Aorta (tissue), 5 donors: ENCODE results near the gene GRIK4. TPM values are rescaled to one million over a fixed set of nuclear protein-coding genes. Genes with fewer than 3 reads are reported as not detected.
"Not testable (repeated sequence)": the region's sequence is repeated elsewhere in the genome, so short reads cannot be mapped to it uniquely, and the experiment has no call there.

Experiments
- ATAC-seq: fragments of 200-7000 bp; cut with Tn5 transposase; one replicate; pipeline ENCODE4 v1.9.1; 2022; ENCODE audit warnings: moderate library complexity; ENCODE audit not compliant: low FRiP score
- DNase-seq, 2 donors: peaks; one replicate each; pipeline ENCODE4 v3.0.0-alpha.2; 2020
- H3K27ac ChIP-seq, 2 donors: one replicate each; pipeline ENCODE4 v1.5.1; 2013; ENCODE audit warnings: low read length in 2 of 2, mild to moderate bottlenecking in 2 of 2, moderate library complexity in 2 of 2, control low read depth in 1 of 2, inconsistent platforms in 1 of 2, low read depth in 1 of 2
- H3K27me3 ChIP-seq, 2 donors: one replicate each; pipeline ENCODE4 v1.6.1; 2013; ENCODE audit warnings: control low read depth in 1 of 2, low read length in 1 of 2, mild to moderate bottlenecking in 1 of 2, moderate library complexity in 1 of 2; ENCODE audit not compliant: insufficient read depth in 2 of 2, control insufficient read depth in 1 of 2
- H3K36me3 ChIP-seq, 2 donors: one replicate each; pipeline ENCODE4 v1.6.1; 2013; ENCODE audit warnings: control low read depth in 1 of 2, low read length in 1 of 2, mild to moderate bottlenecking in 1 of 2; ENCODE audit not compliant: insufficient read depth in 2 of 2, control insufficient read depth in 1 of 2
- H3K4me1 ChIP-seq, 2 donors: one replicate each; pipeline ENCODE4 v1.6.1; 2013; ENCODE audit warnings: low read length in 2 of 2, control low read depth in 1 of 2, mild to moderate bottlenecking in 1 of 2, moderate library complexity in 1 of 2; ENCODE audit not compliant: insufficient read depth in 2 of 2, control insufficient read depth in 1 of 2
- H3K4me3 ChIP-seq, 2 donors: one replicate each; pipeline ENCODE4 v1.5.1; 2013; ENCODE audit warnings: low read length in 2 of 2, control low read depth in 1 of 2, mild to moderate bottlenecking in 1 of 2
- H3K9me3 ChIP-seq: one replicate; pipeline ENCODE4 v1.6.1; 2013; ENCODE audit warnings: mild to moderate bottlenecking, low read length; ENCODE audit not compliant: control insufficient read depth
- WGBS, 2 donors: extraction: QIAGEN DNeasy Blood & Tissue Kit; methylation state at CpG; one replicate each; pipeline ENCODE4 v1.1.7; 2013; 5-methylcytosine and 5-hydroxymethylcytosine counted together
- intact Hi-C, 2 donors: fragments of 100-400 bp; cut with DNase I; formaldehyde crosslinking; loops; one replicate each; pipeline versions ENCODE4 v1.14.2 to v1.15.0; 2022
- polyA plus RNA-seq, 2 donors: library from polyadenylated mRNA; stranded (reverse); fragments of 200-250 nt; gene quantifications; one replicate each; pipeline ENCODE4 v1.2.3, GENCODE V29; 2013
- total RNA-seq, 2 donors: library from RNA; stranded (reverse); fragmentation: NEBNext Ultra II Directional; extraction: Animal tissue kit (Norgen Biotek cat#: 25700); gene quantifications; one replicate each; pipeline ENCODE4 v1.2.1, GENCODE V29; 2021
- donor health status: healthy with polysubstance abuse.
- donor health status: Bipolar disorder and iron deficiency.
- donor health status: DM: no; HTN: no; CAD: no.
- donor health status: DM: no; HTN: no; CAD: no.
- donor health status: DM: yes; HTN: yes; CAD: no.

The GRIK4 gene
- total and polyA plus RNA-seq, 4 donors, result not detected

- H3K9me3 ChIP-seq, result peaks cover 2% of the 10 kb centered on the region
- intact Hi-C loops, result no loop called here
Measured at GRCh38 chr11:120615391-120615790, 103.8 kb downstream of the GRIK4 start.

GRCh38 chr11:120618399-120618798 is 106.9 kb downstream of the GRIK4 start:
- Histone ChIP-seq H3K4me3 (no peak overlapping the region), H3K36me3 (no peaks in the 10 kb centered on the region), H3K27ac (no peak overlapping the region), H3K4me1 (no peaks in the 10 kb centered on the region), H3K27me3 (no peaks in the 10 kb centered on the region), H3K9me3 (peaks cover 2% of the 10 kb centered on the region)
- 93 to 97% methylated on average over 5 of the region's 5 CpGs for WGBS, 2 donors
- intact Hi-C loops, result no loop called here
- ATAC-seq (no peak), DNase-seq (no peak)

More at GRCh38 chr11:120615391-120615790, 103.8 kb downstream of the GRIK4 start:
- DNase-seq (no peak), ATAC-seq (no peak)
- no peaks in the 10 kb centered on the region for H3K36me3 ChIP-seq
- no peak overlapping the region for H3K27ac ChIP-seq
- H3K27me3 ChIP-seq, result no peaks in the 10 kb centered on the region
- H3K4me1 ChIP-seq, result no peaks in the 10 kb centered on the region
- 4 to 22% methylated on average over 2 of the region's 2 CpGs for WGBS, 2 donors
- no peak overlapping the region for H3K4me3 ChIP-seq

GRCh38 chr11:120622189-120622875 is 110.8 kb downstream of the GRIK4 start:
- Histone ChIP-seq H3K36me3 (no peaks in the 10 kb centered on the region), H3K4me1 (no peaks in the 10 kb centered on the region), H3K9me3 (peaks cover 2% of the 10 kb centered on the region), H3K4me3 (no peak overlapping the region), H3K27me3 (no peaks in the 10 kb centered on the region), H3K27ac (no peak overlapping the region)
- DNase-seq, result no peak
- intact Hi-C loops, result no loop called here
- 71 to 73% methylated on average over 7 of the region's 7 CpGs for WGBS, 2 donors
- no peak for ATAC-seq

GRCh38 chr11:120624992-120625391 is 113.4 kb downstream of the GRIK4 start:
- H3K27ac ChIP-seq, H3K4me1 ChIP-seq, H3K9me3 ChIP-seq, H3K27me3 ChIP-seq, H3K36me3 ChIP-seq, ATAC-seq, DNase-seq, intact Hi-C loops, H3K4me3 ChIP-seq: not testable (repeated sequence)
- WGBS, 2 donors, result 94 to 96% methylated on average over 12 of the region's 12 CpGs

GRCh38 chr11:120625565-120625964 is 114.0 kb downstream of the GRIK4 start:
- Histone ChIP-seq H3K27ac (no peak overlapping the region), H3K4me1 (no peaks in the 10 kb centered on the region), H3K36me3 (no peaks in the 10 kb centered on the region), H3K9me3 (no peaks in the 10 kb centered on the region), H3K4me3 (no peak overlapping the region), H3K27me3 (no peaks in the 10 kb centered on the region)
- ATAC-seq (no peak), DNase-seq (no peak)
- WGBS, 2 donors, result 65 to 66% methylated on average over 4 of the region's 4 CpGs
- intact Hi-C loops, result no loop called here

GRCh38 chr11:120626791-120627190 is 115.2 kb downstream of the GRIK4 start:
- Histone ChIP-seq H3K4me1 (no peaks in the 10 kb centered on the region), H3K9me3 (no peaks in the 10 kb centered on the region), H3K36me3 (no peaks in the 10 kb centered on the region), H3K27me3 (no peaks in the 10 kb centered on the region), H3K27ac (no peak overlapping the region), H3K4me3 (no peak overlapping the region)
- ATAC-seq (no peak), DNase-seq (no peak)
- 90 to 91% methylated on average over 7 of the region's 7 CpGs for WGBS, 2 donors
- intact Hi-C loops, result no loop called here

- Histone ChIP-seq H3K4me3 (no peak overlapping the region), H3K36me3 (no peaks in the 10 kb centered on the region), H3K27me3 (no peaks in the 10 kb centered on the region), H3K4me1 (no peaks in the 10 kb centered on the region), H3K27ac (no peak overlapping the region), H3K9me3 (no peaks in the 10 kb centered on the region)
- no peak for DNase-seq
- 77 to 81% methylated on average over 7 of the region's 7 CpGs for WGBS, 2 donors
- intact Hi-C loops, result no loop called here
- no peak for ATAC-seq
Measured at GRCh38 chr11:120627327-120628163, 116.0 kb downstream of the GRIK4 start.

- intact Hi-C loops, result no loop called here
- Histone ChIP-seq H3K36me3 (no peaks in the 10 kb centered on the region), H3K27ac (no peak overlapping the region), H3K4me1 (no peaks in the 10 kb centered on the region), H3K27me3 (no peaks in the 10 kb centered on the region), H3K4me3 (no peak overlapping the region), H3K9me3 (no peaks in the 10 kb centered on the region)
- 77 to 78% methylated on average over 13 of the region's 13 CpGs for WGBS, 2 donors
- ATAC-seq (no peak), DNase-seq (no peak)
Measured at GRCh38 chr11:120629407-120630080, 118.0 kb downstream of the GRIK4 start.
